ENCODE data around the gene OPCML.

DNA sequence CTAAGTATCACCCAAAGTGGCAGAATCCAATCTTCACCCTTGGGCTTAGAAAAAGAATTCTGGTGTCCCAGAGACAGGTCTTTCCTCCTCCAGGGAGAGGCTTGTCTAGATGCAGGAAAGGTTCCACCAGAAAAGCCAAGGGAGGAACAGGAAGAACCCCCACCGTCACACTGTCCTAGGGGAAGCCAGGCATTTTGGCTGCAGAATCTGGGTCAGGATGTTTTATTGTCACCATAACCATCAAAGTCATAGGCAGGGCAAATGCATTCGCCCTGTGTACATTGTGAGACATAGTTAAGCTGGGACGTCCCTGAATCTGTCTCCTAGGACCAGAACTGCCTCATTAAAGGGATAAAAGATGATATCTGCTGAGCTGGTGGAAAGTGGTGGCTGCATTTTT lies 590.5 kb downstream of the OPCML start:
- TF ChIP-seq, protein P1, sequence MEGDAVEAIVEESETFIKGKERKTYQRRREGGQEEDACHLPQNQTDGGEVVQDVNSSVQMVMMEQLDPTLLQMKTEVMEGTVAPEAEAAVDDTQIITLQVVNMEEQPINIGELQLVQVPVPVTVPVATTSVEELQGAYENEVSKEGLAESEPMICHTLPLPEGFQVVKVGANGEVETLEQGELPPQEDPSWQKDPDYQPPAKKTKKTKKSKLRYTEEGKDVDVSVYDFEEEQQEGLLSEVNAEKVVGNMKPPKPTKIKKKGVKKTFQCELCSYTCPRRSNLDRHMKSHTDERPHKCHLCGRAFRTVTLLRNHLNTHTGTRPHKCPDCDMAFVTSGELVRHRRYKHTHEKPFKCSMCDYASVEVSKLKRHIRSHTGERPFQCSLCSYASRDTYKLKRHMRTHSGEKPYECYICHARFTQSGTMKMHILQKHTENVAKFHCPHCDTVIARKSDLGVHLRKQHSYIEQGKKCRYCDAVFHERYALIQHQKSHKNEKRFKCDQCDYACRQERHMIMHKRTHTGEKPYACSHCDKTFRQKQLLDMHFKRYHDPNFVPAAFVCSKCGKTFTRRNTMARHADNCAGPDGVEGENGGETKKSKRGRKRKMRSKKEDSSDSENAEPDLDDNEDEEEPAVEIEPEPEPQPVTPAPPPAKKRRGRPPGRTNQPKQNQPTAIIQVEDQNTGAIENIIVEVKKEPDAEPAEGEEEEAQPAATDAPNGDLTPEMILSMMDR (IDR thresholded peaks at IDR 0.05) = no peak
- no peak for TF ChIP-seq POLR2A (IDR thresholded peaks at IDR 0.05)

Measured in lower leg skin (tissue), 3 donors.